Endometrium (tissue), 2 donors: ENCODE measurements around the gene RIPPLY3.
"Not testable (repeated sequence)": the region's sequence is repeated elsewhere in the genome, so short reads cannot be mapped to it uniquely, and the experiment has no call there.

ENCODE experiments used
- FAIRE-seq: peaks from 2 replicates; lab custom pipeline; 2012; peaks lifted over from hg19 to GRCh38; lab: Jason Lieb, UNC
- donor health status: control.
- donor health status: control.

The RIPPLY3 gene

DNA sequence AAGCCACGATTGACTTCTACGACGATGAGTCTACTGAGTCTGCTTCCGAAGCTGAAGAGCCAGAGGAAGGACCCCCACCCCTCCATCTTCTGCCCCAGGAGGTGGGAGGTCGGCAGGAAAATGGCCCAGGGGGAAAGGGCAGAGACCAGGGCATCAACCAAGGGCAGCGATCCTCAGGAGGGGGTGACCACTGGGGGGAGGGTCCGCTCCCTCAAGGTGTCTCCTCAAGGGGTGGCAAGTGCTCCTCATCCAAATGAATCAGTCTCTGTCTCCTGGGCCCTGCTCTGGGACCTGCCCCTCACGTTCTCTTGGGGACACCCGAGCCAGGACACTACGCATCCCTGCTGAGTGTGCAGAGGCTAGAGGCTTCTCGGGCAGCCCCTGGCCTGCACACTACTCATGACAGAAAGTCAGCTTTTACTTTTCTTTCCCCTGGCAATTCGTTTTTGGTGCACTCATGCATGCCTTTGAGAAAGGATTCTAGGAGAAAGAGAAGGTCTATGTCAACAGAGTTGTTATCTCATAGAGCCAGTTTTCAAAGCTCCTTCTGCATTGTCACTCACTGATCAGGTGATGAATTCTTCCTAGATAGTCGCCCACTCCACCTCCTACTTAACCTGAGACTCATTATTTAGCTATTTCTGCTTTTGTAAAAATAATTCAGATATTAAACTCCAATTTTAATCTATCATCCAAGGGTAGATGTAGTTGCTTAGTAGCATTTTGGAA, 11.6 kb downstream of the RIPPLY3 start:
- FAIRE-seq: no peak

GRCh38 chr21:37026499-37026898, 20.0 kb downstream of the RIPPLY3 start:
- no peak for FAIRE-seq

- FAIRE-seq: no peak
Observed at GRCh38 chr21:37028570-37028969, 22.1 kb downstream of the RIPPLY3 start.

DNA sequence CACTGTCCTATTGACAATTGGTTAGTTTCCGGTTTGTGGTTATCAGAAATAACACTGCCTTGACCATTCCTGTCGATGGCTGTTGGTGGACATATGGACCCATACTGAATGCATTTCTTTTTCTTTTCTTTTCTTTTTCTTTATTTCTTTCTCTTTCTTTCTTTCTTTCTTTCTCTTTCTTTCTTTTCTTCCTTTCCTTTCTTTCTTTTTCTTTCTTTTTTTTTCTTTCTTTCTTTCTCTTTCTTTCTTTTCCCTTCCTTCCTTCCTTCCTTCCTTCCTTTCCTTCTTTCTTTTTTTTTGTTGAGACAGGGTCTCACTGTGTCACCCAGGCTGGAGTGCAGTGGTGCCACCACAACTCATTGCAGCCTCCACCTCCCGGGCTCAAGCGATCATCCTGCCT, 24.4 kb downstream of the RIPPLY3 start:
- no peak for FAIRE-seq

GRCh38 chr21:37032293-37032692, 25.8 kb downstream of the RIPPLY3 start:
- FAIRE-seq: no peak

DNA sequence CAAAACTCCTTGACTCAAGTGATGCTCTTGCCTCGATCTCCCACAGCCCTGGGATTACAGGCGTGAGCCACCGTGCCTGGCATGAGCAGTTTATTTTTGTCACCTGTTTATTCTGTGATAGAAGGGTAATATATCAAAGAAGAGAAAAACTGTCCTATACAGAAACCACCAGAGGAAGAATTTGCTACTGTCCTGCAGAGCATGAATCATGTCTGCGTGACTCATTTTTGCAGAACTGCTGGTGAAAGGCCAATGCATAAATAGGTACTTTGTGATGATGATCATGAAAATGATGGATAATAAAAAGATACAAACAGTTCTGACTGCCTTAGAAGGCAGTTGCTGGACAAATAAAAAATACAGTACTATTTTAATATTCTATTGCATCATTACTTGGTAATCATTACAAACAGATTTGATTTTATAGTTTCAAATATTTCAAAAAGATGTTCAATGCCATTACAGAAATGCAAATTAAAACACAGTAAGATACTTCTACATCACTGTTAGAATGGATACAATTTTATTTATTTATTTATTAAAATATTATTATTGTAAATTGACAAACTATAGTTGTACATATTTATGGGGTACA, 26.5 kb downstream of the RIPPLY3 start:
- no peak for FAIRE-seq

- FAIRE-seq: not testable (repeated sequence)
Observed at GRCh38 chr21:37034394-37034793, 27.9 kb downstream of the RIPPLY3 start.

DNA sequence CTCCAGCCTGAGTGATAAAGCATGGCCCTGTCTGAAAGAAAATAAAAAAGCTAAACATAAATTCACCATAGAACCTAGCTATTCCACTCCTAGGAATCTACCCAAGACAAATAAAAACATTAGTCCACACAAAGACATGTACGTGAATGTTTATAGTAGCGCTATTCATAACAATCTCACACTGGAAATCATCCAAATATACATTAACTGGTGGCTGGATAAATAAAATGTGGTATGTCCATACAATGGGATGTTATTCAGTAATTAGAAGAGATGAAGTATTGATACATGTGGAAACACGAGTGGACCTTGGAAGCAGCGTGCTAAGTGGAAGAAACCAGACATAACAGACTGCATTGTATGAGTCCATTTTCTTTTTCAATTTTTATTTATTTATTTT, 29.7 kb downstream of the RIPPLY3 start:
- FAIRE-seq: no peak

DNA sequence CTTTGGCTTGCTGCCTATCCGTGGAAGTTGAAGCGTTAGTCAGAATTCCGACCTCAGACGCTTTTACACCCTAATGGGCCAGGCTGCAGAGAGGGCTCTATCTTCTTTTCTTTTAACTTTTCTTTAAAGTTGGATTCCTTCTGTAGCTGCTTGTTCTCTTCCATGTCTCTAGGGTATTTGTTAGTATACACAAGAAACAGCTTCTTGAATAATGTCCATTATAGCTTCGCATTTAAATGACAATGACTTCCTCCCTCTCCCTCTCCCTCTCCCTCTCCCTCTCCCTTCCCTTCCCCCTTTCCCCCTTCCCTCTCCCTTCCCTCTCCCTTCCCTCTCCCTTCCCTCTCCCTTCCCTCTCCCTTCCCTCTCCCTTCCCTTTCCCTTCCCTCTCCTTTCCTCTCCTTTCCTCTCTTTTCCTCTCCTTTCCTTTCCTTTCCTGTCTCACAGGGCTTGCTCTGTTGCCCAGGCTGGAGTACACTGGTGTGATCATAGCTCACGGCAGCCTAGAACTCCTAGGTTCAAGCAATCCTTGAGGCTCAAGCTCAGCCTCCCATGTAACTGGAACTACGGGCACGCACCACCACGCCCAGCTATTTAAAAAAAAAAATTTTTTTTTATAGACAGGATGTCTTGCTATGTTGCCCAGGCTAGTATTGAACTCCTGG, 33.0 kb downstream of the RIPPLY3 start:
- no peak for FAIRE-seq

DNA sequence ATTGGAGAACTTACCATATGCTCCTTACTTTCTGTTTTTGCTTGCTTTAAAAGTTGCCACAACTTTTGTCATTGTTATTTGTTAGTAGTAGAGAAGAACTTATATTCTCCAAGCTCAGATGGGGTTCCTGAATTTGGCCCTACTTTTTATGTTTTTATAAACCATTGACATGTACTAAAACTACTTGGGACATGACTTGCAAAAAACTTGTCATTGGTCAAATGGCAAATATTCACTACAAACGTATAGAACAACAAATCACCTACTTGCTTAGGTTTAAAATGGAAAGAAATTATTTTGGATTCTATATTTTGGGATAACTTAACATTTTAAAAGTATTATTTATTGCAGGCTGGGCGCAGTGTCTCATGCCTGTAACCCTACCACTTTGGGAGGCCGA, 33.7 kb downstream of the RIPPLY3 start:
- no peak for FAIRE-seq

GRCh38 chr21:37041706-37042271, 35.3 kb downstream of the RIPPLY3 start:
- no peak for FAIRE-seq

DNA sequence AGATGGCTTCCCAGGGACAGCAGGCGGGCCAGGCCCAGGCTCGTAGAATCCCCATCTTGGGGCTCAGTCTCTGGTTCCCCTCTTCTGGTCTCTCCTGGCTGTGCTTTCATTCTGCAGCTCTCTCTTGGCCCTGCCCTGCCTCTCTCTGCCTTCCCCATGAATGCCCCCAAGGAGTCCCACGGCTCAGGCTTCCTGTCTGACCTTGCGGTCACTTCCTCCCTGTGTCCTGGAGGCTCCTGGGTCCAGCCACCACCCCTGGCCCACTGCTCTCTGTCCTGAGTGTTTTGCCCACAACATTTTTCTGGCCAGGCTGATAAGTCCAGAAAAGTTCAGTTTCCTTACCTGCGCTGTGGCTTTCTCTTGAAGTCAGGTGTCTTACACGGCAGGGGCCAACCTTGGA, 37.3 kb downstream of the RIPPLY3 start:
- FAIRE-seq: no peak

GRCh38 chr21:37044643-37045042, 38.1 kb downstream of the RIPPLY3 start:
- FAIRE-seq: no peak

- FAIRE-seq: no peak
Observed at GRCh38 chr21:37045149-37045548, 38.6 kb downstream of the RIPPLY3 start.

DNA sequence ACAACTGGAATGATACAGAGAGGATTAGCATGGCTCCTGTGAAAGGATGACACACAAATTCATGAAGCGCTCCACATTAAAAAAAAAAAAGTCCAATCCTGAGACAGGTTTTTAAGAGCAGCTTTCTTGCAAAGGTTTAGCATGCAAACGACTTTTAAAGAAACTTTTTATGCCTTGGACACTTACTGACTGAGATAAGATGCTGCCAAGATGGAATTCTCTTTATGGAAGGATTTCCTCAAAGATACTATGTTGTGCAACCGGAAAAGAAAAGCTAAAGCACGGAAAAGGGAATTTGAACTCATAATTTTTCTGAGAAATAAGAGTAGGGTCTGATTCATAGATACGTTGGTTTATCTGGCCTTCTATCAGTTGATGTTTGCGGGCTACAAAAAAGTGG, 39.1 kb downstream of the RIPPLY3 start:
- FAIRE-seq: no peak

- FAIRE-seq: no peak
Observed at GRCh38 chr21:37047079-37047478, 40.6 kb downstream of the RIPPLY3 start.

DNA sequence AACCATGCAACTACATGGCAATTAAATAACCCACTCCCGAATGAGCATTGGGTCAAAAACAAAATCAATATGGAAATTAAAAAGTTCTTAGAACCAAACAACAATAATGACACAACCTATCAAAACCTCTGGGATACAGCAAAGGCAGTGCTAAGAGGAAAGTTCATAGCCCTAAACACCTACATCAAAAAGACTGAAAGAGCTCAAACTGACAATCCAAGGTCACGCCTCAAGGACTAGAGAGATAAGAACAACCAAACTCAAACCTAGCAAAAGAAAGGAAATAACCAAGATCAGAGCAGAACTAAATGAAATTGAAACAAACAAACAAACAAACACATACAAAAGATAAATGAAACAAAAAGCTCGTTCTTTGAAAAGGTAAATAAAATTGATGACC, 43.2 kb downstream of the RIPPLY3 start:
- FAIRE-seq: not testable (repeated sequence)

GRCh38 chr21:37055271-37055855, 48.9 kb downstream of the RIPPLY3 start:
- no peak for FAIRE-seq

- FAIRE-seq: no peak
Observed at GRCh38 chr21:37057614-37058013, 51.1 kb downstream of the RIPPLY3 start.

DNA sequence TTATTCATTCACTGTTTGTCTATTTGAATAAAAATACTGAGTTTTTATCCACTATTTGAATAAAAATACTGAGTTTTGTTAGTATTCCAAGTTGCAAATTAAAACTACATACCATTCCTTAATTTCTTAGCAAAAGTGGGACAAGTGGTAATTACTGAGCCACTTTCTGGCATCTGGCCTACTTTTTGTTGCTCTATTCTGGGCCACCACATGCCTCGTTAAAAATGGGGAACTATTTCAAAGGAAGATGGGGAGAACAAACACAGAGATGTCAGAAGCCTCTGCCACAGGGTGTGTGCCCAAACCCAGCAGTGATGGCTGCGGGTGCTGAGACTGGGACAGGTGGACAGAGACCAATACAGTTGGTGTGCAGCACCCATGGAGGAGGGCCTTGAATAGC, 51.8 kb downstream of the RIPPLY3 start:
- FAIRE-seq: no peak

DNA sequence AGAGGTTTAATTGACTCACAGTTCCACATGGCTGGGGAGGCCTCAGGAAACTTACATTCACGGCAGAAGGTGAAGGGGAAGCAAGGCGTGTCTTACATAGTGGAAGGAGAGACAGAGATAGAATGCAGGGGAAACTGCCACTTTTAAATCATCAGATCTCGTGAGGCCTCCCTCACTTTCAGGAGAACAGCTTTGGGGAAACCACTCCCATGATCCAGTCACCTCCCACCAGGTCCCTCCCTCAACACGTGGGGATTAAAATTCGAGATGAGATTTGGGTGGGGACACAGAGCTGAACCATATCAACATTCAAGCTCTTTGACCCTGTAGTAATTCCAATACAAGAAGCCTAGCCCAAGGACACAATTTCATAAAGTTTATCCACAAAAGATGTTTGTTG, 52.7 kb downstream of the RIPPLY3 start:
- no peak for FAIRE-seq

DNA sequence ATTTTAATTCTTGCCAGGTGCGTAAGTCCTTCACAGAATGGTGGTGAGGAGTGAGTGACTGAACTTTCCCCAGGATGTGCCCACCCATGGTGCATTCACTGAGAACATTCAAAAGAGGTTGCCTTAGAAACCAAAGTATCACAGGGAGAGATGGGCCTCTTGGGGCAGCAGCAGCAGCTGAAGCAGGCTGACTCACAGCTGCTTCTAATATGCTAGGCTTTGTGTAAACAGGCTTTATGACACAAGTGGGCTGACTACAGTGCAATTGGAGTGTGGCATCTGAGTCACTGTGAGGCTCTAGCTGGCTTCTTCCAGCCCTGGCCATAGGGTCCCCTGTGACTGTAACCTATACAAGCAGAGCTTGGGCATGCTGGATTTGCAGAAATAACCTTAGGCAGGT, 53.8 kb downstream of the RIPPLY3 start:
- FAIRE-seq: no peak
